ENCODE results near the gene OR2D3.
"Not testable (repeated sequence)": the region's sequence is repeated elsewhere in the genome, so short reads cannot be mapped to it uniquely, and the experiment has no call there.

Gene OR2D3

GRCh38 chr11:6920702-6921101, at the start of gene OR2D3:
Gene OR2D3, plus strand, starts transcription at chr11:6921002. Its CDS starts 0 bp downstream, at chr11:6921002.
- DNase-seq: no peak

GRCh38 chr11:6871278-6871677, 49.5 kb upstream of the OR2D3 start:
- DNase-seq: no peak

- no peak for DNase-seq
These were observed 45.0 kb upstream of the OR2D3 start for GRCh38 chr11:6875761-6876160.

GRCh38 chr11:6876325-6876724, 44.5 kb upstream of the OR2D3 start, which contains the start of gene OR10A4:
Gene OR10A4, plus strand, starts transcription at chr11:6876625. Its CDS starts 23 bp downstream, at chr11:6876648.
- no peak for DNase-seq

- DNase-seq: no peak
These were observed 43.9 kb upstream of the OR2D3 start for GRCh38 chr11:6876914-6877313.

- no peak for DNase-seq
These were observed 38.1 kb upstream of the OR2D3 start for GRCh38 chr11:6882751-6883150.

GRCh38 chr11:6887711-6888110, 33.1 kb upstream of the OR2D3 start:
- not testable (repeated sequence) for DNase-seq

- DNase-seq: no peak
These were observed 32.0 kb upstream of the OR2D3 start for GRCh38 chr11:6888830-6889229.

GRCh38 chr11:6889835-6890234, 31.0 kb upstream of the OR2D3 start:
- DNase-seq: no peak

- DNase-seq: no peak
These were observed 28.4 kb upstream of the OR2D3 start, which contains the start of gene OR2D2 for GRCh38 chr11:6892400-6892799. Gene OR2D2, minus strand, starts transcription at chr11:6892500. Its CDS starts 0 bp downstream, at chr11:6892500.

- DNase-seq: no peak
These were observed 26.7 kb upstream of the OR2D3 start for GRCh38 chr11:6894097-6894496.

GRCh38 chr11:6895010-6895409, 25.8 kb upstream of the OR2D3 start:
- no peak for DNase-seq

- no peak for DNase-seq
These were observed 21.9 kb upstream of the OR2D3 start for GRCh38 chr11:6898911-6899310.

- no peak for DNase-seq
These were observed 20.3 kb upstream of the OR2D3 start for GRCh38 chr11:6900327-6900999.

GRCh38 chr11:6904804-6905203, 16.0 kb upstream of the OR2D3 start:
- DNase-seq: not testable (repeated sequence)

GRCh38 chr11:6911378-6911777, 9.4 kb upstream of the OR2D3 start:
- no peak for DNase-seq

GRCh38 chr11:6911948-6912347, 8.9 kb upstream of the OR2D3 start:
- DNase-seq: no peak

- no peak for DNase-seq
These were observed 1.1 kb upstream of the OR2D3 start for GRCh38 chr11:6919698-6920097.

GRCh38 chr11:6925007-6925577, 4.3 kb downstream of the OR2D3 start:
- no peak for DNase-seq

- no peak for DNase-seq
These were observed 4.9 kb downstream of the OR2D3 start for GRCh38 chr11:6925636-6926207.

- DNase-seq: peak in 2 of 14 donors; percentile 18 to 40
These were observed 5.6 kb downstream of the OR2D3 start, which contains the start of gene ZNF215 for GRCh38 chr11:6926208-6927029. Gene ZNF215, plus strand, starts transcription at chr11:6926426. Its CDS starts 5,847 bp downstream, at chr11:6932273.

- DNase-seq: no peak
These were observed 6.3 kb downstream of the OR2D3 start for GRCh38 chr11:6927030-6927617.

Measured in C1 segment of cervical spinal cord (tissue), 14 donors.